Mucosa of rectum (tissue), 2 donors: Measurements from ENCODE around the gene NELFB.
A peak's percentile ranks its signal among the peaks of the same experiment; 100 is the strongest.

Experiments used
- H3K27ac ChIP-seq, 2 donors: one replicate each; pipeline ENCODE4 v1.7.0; 2013; ENCODE audit warnings: inconsistent platforms in 2 of 2, low read depth in 2 of 2, low read length in 2 of 2
- H3K27me3 ChIP-seq, 2 donors: one replicate each; pipeline ENCODE4 v1.7.0; 2013; ENCODE audit warnings: low read length in 2 of 2; ENCODE audit not compliant: control insufficient read depth in 2 of 2, insufficient read depth in 2 of 2
- H3K36me3 ChIP-seq, 2 donors: one replicate each; pipeline ENCODE4 v1.7.0; 2013; ENCODE audit warnings: low read length in 2 of 2; ENCODE audit not compliant: control insufficient read depth in 2 of 2, insufficient read depth in 2 of 2
- H3K4me1 ChIP-seq, 2 donors: one replicate each; pipeline ENCODE4 v1.7.0; 2013; ENCODE audit warnings: low read length in 2 of 2, mild to moderate bottlenecking in 1 of 2; ENCODE audit not compliant: control insufficient read depth in 2 of 2, insufficient read depth in 2 of 2
- H3K4me3 ChIP-seq, 2 donors: one replicate each; pipeline ENCODE4 v1.7.0; 2013; ENCODE audit warnings: low read length in 2 of 2
- H3K9ac ChIP-seq, 2 donors: one replicate each; pipeline ENCODE4 v1.7.0; 2013; ENCODE audit warnings: low read length in 2 of 2, low read depth in 1 of 2, mild to moderate bottlenecking in 1 of 2
- H3K9me3 ChIP-seq, 2 donors: one replicate each; pipeline ENCODE4 v1.7.0; 2013; ENCODE audit warnings: low read length in 2 of 2; ENCODE audit not compliant: control insufficient read depth in 2 of 2
- donor health status: healthy.
- donor health status: Normal muscosa, but diverticular disease.

The NELFB gene

DNA sequence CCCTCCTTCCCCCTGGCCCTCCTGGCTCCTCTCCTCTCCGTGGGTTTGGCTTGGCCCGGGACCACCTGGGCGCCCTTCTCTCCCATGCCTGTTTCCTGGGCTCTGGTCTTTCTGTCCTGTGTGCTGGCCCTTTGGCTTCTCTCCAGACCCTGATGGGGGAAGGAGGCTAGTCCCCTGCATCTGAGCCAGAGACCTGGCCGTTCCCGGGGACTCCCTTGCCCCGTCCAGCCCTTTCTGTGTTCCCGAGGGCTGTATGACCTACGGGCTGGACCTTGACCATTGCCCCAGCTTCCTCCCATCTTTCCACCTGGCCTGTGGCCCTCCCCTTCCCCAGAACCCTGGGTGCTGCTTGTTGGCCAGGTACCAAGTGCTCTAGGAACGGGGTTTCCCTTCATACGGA is 8.4 kb downstream of the NELFB start:
- H3K9me3 ChIP-seq = no peaks in the 10 kb centered on the region
- peaks cover 26 to 41% of the 10 kb centered on the region in 2 donors for H3K36me3 ChIP-seq
- H3K4me1 ChIP-seq = peaks cover 2 to 6% of the 10 kb centered on the region in 2 donors
- no peaks in the 10 kb centered on the region for H3K27me3 ChIP-seq
- H3K9ac ChIP-seq = no peak overlapping the region
- no peak overlapping the region for H3K4me3 ChIP-seq
- H3K27ac ChIP-seq = no peak overlapping the region

DNA sequence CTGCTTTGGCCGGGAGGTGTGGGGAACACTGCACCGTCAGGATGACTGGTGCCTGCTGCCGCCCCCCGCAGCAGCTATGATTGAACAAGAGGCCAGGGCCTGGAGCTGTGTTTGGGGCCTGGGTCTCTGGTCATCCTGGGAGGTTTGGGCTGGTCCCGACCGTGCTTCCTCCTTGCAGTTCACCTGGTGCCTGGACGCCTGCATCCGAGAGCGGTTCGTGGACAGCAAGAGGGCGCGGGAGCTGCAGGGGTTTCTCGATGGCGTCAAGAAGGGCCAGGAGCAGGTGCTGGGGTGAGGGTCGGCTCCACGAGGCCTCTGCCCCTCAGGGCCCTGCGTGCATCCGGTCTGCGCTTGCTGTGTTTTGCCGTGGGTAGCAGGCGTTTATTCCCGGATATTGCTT is 8.9 kb downstream of the NELFB start:
- no peak overlapping the region for H3K27ac ChIP-seq
- no peak overlapping the region for H3K4me3 ChIP-seq
- no peaks in the 10 kb centered on the region for H3K9me3 ChIP-seq
- peaks cover 21 to 41% of the 10 kb centered on the region in 2 donors for H3K36me3 ChIP-seq
- peaks cover 7 to 12% of the 10 kb centered on the region in 2 donors for H3K4me1 ChIP-seq
- no peaks in the 10 kb centered on the region for H3K27me3 ChIP-seq
- H3K9ac ChIP-seq = no peak overlapping the region

DNA sequence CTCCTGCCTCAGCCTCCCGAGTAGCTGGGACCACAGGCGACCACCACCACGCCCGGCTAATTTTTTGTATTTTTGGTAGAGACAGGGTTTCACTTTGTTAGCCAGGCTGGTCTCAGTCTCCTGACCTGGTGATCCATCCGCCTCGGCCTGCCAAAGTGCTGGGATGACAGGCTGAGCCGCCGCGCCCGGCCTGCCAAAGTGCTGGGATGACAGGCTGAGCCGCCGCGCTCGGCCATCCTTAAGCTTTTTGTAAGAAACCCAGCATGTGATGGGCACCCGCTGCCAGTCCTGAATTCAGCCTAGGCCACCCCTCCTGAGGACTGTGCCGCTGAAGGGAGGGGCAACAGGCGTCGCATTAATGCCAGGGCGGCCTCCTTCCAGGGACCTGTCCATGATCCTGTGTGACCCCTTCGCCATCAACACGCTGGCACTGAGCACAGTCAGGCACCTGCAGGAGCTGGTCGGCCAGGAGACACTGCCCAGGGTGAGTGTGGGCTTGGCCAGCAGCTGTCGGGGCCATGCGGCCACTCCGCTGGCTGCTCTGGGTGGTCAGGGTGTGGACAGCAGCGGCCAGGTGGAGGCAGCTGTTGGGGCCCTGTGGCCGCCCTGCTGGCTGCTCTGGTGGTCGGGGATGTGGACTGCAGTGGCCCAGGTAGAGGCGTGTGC is 10.5 kb downstream of the NELFB start:
- Histone ChIP-seq H3K4me1 (peaks cover 15 to 21% of the 10 kb centered on the region in 2 donors), H3K9me3 (no peaks in the 10 kb centered on the region), H3K27me3 (no peaks in the 10 kb centered on the region), H3K36me3 (peaks cover 17 to 38% of the 10 kb centered on the region in 2 donors), H3K9ac (no peak overlapping the region), H3K27ac (no peak overlapping the region), H3K4me3 (no peak overlapping the region)

DNA sequence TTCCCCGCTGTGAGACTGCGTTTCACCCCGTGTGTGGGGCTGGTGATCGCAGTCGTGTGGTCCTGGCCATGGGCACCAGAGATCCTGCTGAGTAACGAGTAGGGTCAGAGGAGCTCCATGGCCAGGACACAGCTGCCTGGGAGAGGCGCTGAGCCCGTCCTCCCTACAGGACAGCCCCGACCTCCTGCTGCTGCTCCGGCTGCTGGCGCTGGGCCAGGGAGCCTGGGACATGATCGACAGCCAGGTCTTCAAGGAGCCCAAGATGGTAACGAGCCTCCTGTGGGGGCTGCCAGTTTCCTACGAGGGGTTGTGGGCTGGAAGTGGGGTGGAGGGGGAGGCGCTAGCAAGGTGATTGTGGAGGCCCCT is 11.0 kb downstream of the NELFB start:
- H3K36me3 ChIP-seq = peaks cover 17 to 38% of the 10 kb centered on the region in 2 donors

DNA sequence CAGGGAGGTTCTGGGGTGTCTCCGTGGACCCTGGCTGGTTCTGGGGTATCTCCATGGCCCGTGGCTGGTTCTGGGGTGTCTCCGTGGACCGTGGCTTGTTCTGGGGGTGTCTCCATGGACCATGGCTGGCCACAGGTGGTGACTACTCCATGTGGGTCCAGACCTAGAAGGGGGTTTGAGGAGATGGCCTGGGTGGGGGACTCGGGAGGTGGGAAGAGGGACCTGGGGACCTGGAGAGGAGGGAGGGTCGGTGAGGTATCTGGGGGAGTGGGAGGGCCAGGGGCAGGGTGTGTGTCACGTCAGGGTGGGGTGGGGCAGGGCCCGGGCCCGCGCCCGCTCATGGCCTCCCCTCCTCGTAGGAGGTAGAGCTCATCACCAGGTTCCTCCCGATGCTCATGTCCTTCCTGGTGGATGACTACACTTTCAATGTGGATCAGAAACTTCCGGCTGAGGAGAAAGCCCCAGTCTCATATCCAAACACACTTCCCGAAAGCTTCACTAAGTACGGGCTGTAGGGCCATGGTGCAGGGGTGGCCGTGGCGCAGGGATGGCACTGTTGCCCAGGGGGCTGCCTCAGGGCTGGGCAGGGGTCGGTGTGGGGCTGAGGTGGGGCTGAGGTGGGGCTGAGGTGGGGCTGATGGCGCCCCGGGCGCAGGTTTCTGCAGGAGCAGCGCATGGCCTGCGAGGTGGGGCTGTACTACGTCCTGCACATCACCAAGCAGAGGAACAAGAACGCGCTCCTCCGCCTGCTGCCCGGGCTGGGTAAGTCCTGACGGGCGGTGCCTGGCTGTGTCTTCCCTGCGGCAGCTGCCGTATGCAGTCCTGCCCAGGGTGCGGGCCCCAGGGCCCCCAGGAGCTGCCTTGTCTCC is 11.7 kb downstream of the NELFB start:
- Histone ChIP-seq H3K27me3 (no peaks in the 10 kb centered on the region), H3K36me3 (peaks cover 17 to 38% of the 10 kb centered on the region in 2 donors), H3K4me3 (no peak overlapping the region), H3K4me1 (peaks cover 15 to 21% of the 10 kb centered on the region in 2 donors), H3K9ac (no peak overlapping the region), H3K27ac (no peak overlapping the region), H3K9me3 (no peaks in the 10 kb centered on the region)

More for the DNA sequence above, 11.0 kb downstream of the NELFB start:
- H3K27ac ChIP-seq = no peak overlapping the region
- no peak overlapping the region for H3K9ac ChIP-seq
- H3K27me3 ChIP-seq = no peaks in the 10 kb centered on the region
- no peaks in the 10 kb centered on the region for H3K9me3 ChIP-seq
- H3K4me1 ChIP-seq = peaks cover 15 to 21% of the 10 kb centered on the region in 2 donors
- no peak overlapping the region for H3K4me3 ChIP-seq

DNA sequence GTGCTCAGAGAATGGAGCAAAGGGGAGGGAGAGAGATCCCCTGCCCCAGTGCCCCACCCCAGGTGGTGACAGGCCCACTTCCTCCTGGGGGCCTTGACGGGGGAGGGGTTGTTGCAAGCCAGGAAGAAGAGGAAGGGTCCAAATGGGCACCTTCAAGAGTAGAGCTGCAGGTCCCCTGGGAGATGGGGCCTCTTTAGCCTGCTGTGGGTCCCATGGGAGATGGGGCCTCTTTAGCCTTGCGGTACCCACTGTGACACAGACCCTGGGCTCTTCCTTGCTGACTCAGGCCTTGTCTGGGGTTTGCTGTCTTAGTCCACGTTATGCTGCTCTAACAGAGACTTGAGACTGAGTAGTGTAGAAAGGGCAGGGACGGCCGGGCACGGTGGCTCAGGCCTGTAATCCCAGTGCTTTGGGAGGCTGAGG is 12.8 kb downstream of the NELFB start:
- Histone ChIP-seq H3K9me3 (no peaks in the 10 kb centered on the region), H3K27ac (peak overlapping the region in 1 of 2 donors; percentile 4), H3K4me3 (no peak overlapping the region), H3K36me3 (peaks cover 20 to 38% of the 10 kb centered on the region in 2 donors), H3K9ac (no peak overlapping the region), H3K4me1 (peaks cover 15 to 21% of the 10 kb centered on the region in 2 donors), H3K27me3 (no peaks in the 10 kb centered on the region)

DNA sequence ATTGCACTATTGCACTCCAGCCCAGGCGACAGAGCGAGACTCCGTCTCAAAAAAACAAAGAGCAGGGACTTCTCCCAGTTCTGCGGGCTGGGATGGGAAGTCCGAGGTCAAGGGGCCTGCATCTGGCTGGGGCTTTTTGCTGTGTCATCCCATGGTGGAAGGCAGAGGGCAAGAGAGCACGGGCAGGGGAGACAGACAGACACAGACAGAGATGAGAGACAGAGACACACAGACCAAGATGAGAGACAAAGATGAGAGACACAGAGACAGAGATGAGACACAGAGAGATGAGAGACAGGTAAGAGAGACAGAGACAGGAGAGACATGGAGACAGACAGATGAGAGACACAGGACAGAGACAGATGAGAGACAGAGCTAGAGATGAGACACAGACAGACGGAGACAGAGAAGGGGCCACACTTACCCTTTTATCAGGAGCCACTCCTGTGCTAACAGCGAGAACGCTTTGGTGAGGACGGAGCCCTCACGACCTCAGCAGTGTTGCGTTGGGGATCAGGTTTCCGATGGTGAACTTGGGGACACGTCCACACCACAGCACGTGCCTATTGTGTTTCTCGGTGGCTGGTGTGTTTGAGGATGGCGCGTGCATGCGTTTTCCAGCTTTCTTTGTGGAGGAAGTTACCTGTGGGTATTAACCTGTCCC is 13.5 kb downstream of the NELFB start:
- Histone ChIP-seq H3K4me3 (peak overlapping the region; percentile 49 to 55), H3K36me3 (peaks cover 24 to 37% of the 10 kb centered on the region in 2 donors), H3K9me3 (no peaks in the 10 kb centered on the region), H3K4me1 (peaks cover 15 to 21% of the 10 kb centered on the region in 2 donors), H3K27me3 (no peaks in the 10 kb centered on the region), H3K27ac (peak overlapping the region; percentile 67 to 81), H3K9ac (peak overlapping the region; percentile 50 to 60)

DNA sequence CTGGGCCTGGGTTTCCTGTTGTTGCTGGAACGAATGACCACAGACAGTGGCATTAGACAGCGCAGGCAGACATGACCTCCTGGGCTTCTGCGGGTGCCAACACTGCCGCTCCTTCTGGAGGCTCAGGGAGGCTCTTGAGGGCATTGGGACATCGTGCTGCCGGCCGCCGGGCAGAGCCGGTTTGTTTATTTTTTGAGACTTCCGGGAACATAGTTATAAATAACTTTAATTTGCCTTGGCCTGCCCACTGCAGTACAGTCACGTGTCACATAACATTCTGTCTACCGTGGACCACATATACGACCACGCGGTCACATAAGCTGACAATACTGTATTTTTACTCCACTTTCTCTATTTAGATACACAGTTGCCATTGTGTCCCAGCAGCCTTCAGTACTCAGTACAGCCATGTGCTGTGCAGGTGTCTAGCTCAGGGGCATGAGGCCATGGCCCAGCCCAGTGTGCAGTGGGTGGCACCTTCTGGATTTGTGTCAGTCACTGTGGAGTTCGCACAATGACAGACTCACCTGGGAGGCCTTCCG is 14.2 kb downstream of the NELFB start:
- Histone ChIP-seq H3K9ac (peak overlapping the region; percentile 50 to 60), H3K9me3 (no peaks in the 10 kb centered on the region), H3K27me3 (no peaks in the 10 kb centered on the region), H3K4me3 (peak overlapping the region; percentile 49 to 55), H3K27ac (peak overlapping the region; percentile 76 to 81), H3K4me1 (peaks cover 15 to 27% of the 10 kb centered on the region in 2 donors), H3K36me3 (peaks cover 18 to 30% of the 10 kb centered on the region in 2 donors)

DNA sequence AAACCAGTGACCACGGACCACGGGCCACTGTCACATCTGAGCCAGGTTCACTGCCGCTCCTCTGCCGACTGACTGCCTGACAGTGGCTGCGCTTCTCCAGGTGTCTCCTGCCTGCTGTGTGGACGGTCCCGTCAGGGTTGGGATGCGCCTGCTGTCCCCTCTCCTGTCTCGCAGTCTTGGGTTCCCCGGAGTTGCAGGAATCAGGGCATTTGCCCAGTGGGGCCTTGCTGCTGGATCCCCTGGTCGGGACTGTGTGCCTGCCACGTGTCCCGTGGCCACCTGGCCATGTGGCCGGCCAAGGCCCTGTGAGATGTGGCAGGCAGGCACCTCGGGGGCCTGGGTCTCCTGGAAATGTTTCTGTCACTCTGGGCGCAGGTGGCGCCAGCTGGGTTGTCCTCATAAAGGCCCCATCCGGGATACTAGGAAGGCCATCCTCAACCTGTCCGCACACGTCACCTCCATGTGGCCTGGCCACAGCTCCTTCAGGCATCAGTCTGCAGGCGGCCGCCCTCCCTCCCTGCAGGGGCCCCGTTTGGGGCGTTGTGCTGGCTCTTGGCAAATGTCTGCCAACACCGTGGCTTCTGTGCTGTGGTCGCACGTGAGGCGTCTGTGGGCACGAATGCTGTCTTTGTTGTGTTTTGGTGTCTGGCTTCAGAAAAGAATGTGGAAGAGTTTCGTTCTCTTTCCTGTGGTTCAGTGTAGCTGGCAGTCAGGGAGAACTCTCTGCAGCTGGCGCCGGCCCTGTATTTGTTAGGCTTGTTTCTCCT is 16.0 kb downstream of the NELFB start:
- Histone ChIP-seq H3K9ac (no peak overlapping the region), H3K4me1 (peaks cover 17 to 40% of the 10 kb centered on the region in 2 donors), H3K9me3 (no peaks in the 10 kb centered on the region), H3K27me3 (no peaks in the 10 kb centered on the region), H3K27ac (no peak overlapping the region), H3K4me3 (no peak overlapping the region), H3K36me3 (peaks cover 11 to 21% of the 10 kb centered on the region in 2 donors)
